GM12873 (cell line): ENCODE measurements around the gene FAHD1.

ENCODE experiments used
- CTCF ChIP-seq: IDR thresholded peaks from 2 replicates; pipeline ENCODE4 v1.5.1; 2012; ENCODE audit warnings: low read depth, mild to moderate bottlenecking, moderate library complexity, low read length, control low read depth; ENCODE audit not compliant: insufficient read depth; ENCODE audit errors: missing control alignments

The FAHD1 gene

DNA sequence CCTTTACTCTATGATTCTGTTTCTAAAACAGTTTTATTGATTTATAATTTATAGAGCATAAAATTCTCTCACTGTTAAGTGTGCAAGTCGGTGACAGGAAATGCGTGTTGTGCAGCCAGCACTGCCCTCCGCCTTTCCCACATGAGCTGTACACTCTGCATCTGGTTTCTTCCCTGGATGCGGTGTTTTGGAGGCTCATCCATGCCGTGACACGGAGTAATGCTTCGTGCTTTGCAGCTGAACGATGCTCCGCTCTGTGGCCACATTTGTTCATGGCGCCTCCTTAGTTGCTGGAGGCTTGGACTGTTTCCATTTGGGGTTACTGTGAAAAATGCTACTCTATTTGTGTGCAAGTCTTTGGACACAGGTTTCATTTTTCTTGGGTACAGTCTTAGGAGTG, 26.3 kb upstream of the FAHD1 start:
- no peak for TF ChIP-seq CTCF

DNA sequence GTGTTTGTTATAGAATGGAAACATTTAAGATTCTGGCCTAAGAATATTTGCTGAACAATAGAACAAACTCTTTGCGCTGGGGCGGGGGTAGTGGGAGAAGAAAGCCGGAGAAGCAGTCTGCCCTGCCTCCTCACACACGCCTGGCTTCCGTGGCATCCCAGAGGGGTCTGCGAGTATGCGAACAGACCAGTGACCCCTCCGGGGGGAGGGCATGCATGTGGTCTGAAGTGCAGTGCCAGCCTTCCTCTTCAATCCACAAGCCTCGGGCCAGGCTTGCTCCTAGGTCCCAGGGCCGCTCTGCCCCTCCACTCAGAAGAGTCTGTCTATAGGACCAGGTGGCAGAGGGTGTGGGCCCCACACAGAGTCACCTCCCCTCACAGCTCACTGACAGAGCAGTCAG, 19.4 kb upstream of the FAHD1 start:
- TF ChIP-seq CTCF = no peak

DNA sequence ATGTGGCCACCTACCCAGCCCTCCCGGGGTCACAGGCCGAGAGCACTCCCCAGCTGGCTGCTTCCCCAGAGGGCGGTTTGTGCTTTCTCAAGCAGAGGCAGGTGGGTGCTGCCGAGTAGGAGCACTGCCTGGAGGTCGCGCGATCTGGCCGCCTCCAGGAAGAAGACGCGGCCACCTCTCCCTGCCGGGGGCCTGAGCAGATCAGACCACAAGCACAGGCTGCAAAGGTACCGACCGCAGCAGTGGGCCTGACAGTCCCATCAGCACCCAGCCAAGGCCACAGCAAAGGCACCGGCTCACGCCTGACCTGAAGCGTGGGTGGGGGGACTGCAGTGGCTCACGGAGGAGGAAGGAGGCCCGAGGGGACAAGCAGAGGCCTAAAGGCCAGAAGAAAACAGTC, 18.3 kb upstream of the FAHD1 start:
- TF ChIP-seq CTCF = no peak

- TF ChIP-seq CTCF = no peak
Measured at GRCh38 chr16:1809281-1809801, 17.7 kb upstream of the FAHD1 start.

- TF ChIP-seq CTCF = no peak
Measured at GRCh38 chr16:1810106-1810505, 16.9 kb upstream of the FAHD1 start.

- TF ChIP-seq CTCF = no peak
Measured at GRCh38 chr16:1810536-1810935, 16.5 kb upstream of the FAHD1 start.

- peak; percentile 26 for TF ChIP-seq CTCF
Measured at GRCh38 chr16:1812732-1813163, 14.3 kb upstream of the FAHD1 start.
